Stimulated activated naive CD8-positive, alpha-beta T cell treated with anti-CD3 and anti-CD28 coated beads, Interleukin-15, amount 100 ng/mL, for 72 hours (primary cell): ENCODE results near the gene SERBP1.

Experiments
- ATAC-seq: fragments of 150-1000 bp; cut with Tn5 transposase; 2 replicates; pipeline ENCODE4 v1.10.0; 2021; ENCODE audit warnings: mild to moderate bottlenecking, moderate library complexity
- DNase-seq, 2 donors: peaks; one replicate each; pipeline ENCODE4 v3.0.0; 2021 to 2022
- H3K27ac Mint-ChIP-seq, 2 donors: one replicate each; pipeline ENCODE4 v1.8.0; 2022; ENCODE audit warnings: mild to moderate bottlenecking in 2 of 2, mixed read lengths in 2 of 2, moderate library complexity in 2 of 2
- H3K27me3 Mint-ChIP-seq: one replicate; pipeline ENCODE4 v1.8.0; 2022; ENCODE audit warnings: mixed read lengths
- H3K4me1 Mint-ChIP-seq: one replicate; pipeline ENCODE4 v1.8.0; 2022; ENCODE audit warnings: mild to moderate bottlenecking, mixed read lengths
- H3K4me3 Mint-ChIP-seq, 2 donors: one replicate each; pipeline ENCODE4 v1.8.0; 2022; ENCODE audit warnings: mild to moderate bottlenecking in 2 of 2, mixed read lengths in 2 of 2, moderate library complexity in 1 of 2
- H3K9me3 Mint-ChIP-seq, 2 donors: one replicate each; pipeline ENCODE4 v1.8.0; 2022; ENCODE audit warnings: mixed read lengths in 2 of 2

The SERBP1 gene

GRCh38 chr1:67430358-67431155 is at the start of gene SERBP1:
TSS of gene SERBP1 (minus strand) at chr1:67430402. CDS start at chr1:67430300, 102 bp downstream.
- no peaks in the 10 kb centered on the region for H3K9me3 Mint-ChIP-seq
- ATAC-seq = peak; percentile 94
- no peaks in the 10 kb centered on the region for H3K27me3 Mint-ChIP-seq
- H3K27ac Mint-ChIP-seq = peak within 1 kb of the TSS; percentile 100
- H3K4me3 Mint-ChIP-seq = peak within 1 kb of the TSS; percentile 91 to 100
- peaks cover 58% of the 10 kb centered on the region for H3K4me1 Mint-ChIP-seq
- peak; percentile 94 to 97 for DNase-seq

GRCh38 chr1:67479146-67479891 is 49.1 kb upstream of the SERBP1 start:
- Mint-ChIP-seq H3K27ac (peak overlapping the region; percentile 24 to 38), H3K9me3 (no peaks in the 10 kb centered on the region), H3K27me3 (no peaks in the 10 kb centered on the region), H3K4me3 (no peak overlapping the region), H3K4me1 (peaks cover 7% of the 10 kb centered on the region)
- DNase-seq (peak in 1 of 2 donors; percentile 19), ATAC-seq (peak; percentile 73)

GRCh38 chr1:67476906-67477305 is 46.7 kb upstream of the SERBP1 start:
- Mint-ChIP-seq H3K9me3 (no peaks in the 10 kb centered on the region), H3K27ac (no peak overlapping the region), H3K4me3 (no peak overlapping the region), H3K27me3 (no peaks in the 10 kb centered on the region), H3K4me1 (peaks cover 6% of the 10 kb centered on the region)
- DNase-seq (no peak), ATAC-seq (no peak)

GRCh38 chr1:67476006-67476482 is 45.8 kb upstream of the SERBP1 start:
- H3K27me3 Mint-ChIP-seq = no peaks in the 10 kb centered on the region
- no peaks in the 10 kb centered on the region for H3K9me3 Mint-ChIP-seq
- H3K4me1 Mint-ChIP-seq = peaks cover 6% of the 10 kb centered on the region
- ATAC-seq = no peak
- H3K4me3 Mint-ChIP-seq = no peak overlapping the region
- DNase-seq = no peak
- H3K27ac Mint-ChIP-seq = no peak overlapping the region

GRCh38 chr1:67472056-67472455 is 41.9 kb upstream of the SERBP1 start:
- ATAC-seq = no peak
- no peak for DNase-seq
- H3K4me1 Mint-ChIP-seq = no peaks in the 10 kb centered on the region
- H3K9me3 Mint-ChIP-seq = no peaks in the 10 kb centered on the region
- H3K4me3 Mint-ChIP-seq = no peak overlapping the region
- no peaks in the 10 kb centered on the region for H3K27me3 Mint-ChIP-seq
- H3K27ac Mint-ChIP-seq = no peak overlapping the region

- Mint-ChIP-seq H3K4me3 (no peak overlapping the region), H3K27me3 (no peaks in the 10 kb centered on the region), H3K4me1 (no peaks in the 10 kb centered on the region), H3K9me3 (no peaks in the 10 kb centered on the region), H3K27ac (no peak overlapping the region)
- ATAC-seq = no peak
- DNase-seq = no peak
Observed at GRCh38 chr1:67469431-67469830, 39.2 kb upstream of the SERBP1 start.

GRCh38 chr1:67468066-67468718 is 38.0 kb upstream of the SERBP1 start:
- ATAC-seq = no peak
- Mint-ChIP-seq H3K4me3 (no peak overlapping the region), H3K27ac (no peak overlapping the region), H3K27me3 (no peaks in the 10 kb centered on the region), H3K4me1 (no peaks in the 10 kb centered on the region), H3K9me3 (no peaks in the 10 kb centered on the region)
- DNase-seq = no peak

GRCh38 chr1:67465375-67465774 is 35.2 kb upstream of the SERBP1 start:
- H3K9me3 Mint-ChIP-seq = no peaks in the 10 kb centered on the region

GRCh38 chr1:67464746-67465145 is 34.5 kb upstream of the SERBP1 start:
- Mint-ChIP-seq H3K4me3 (no peak overlapping the region), H3K4me1 (no peaks in the 10 kb centered on the region), H3K9me3 (no peaks in the 10 kb centered on the region), H3K27me3 (no peaks in the 10 kb centered on the region), H3K27ac (peak overlapping the region; percentile 3 to 84)
- ATAC-seq (no peak), DNase-seq (no peak)

More at GRCh38 chr1:67465375-67465774, 35.2 kb upstream of the SERBP1 start:
- no peak overlapping the region for H3K27ac Mint-ChIP-seq
- no peak overlapping the region for H3K4me3 Mint-ChIP-seq
- DNase-seq = no peak
- H3K4me1 Mint-ChIP-seq = no peaks in the 10 kb centered on the region
- ATAC-seq = no peak
- H3K27me3 Mint-ChIP-seq = no peaks in the 10 kb centered on the region

GRCh38 chr1:67464058-67464457 is 33.9 kb upstream of the SERBP1 start:
- no peaks in the 10 kb centered on the region for H3K27me3 Mint-ChIP-seq
- ATAC-seq (no peak), DNase-seq (no peak)
- H3K4me1 Mint-ChIP-seq = no peaks in the 10 kb centered on the region
- no peak overlapping the region for H3K27ac Mint-ChIP-seq
- no peaks in the 10 kb centered on the region for H3K9me3 Mint-ChIP-seq
- no peak overlapping the region for H3K4me3 Mint-ChIP-seq

- Mint-ChIP-seq H3K9me3 (no peaks in the 10 kb centered on the region), H3K27me3 (no peaks in the 10 kb centered on the region), H3K4me3 (no peak overlapping the region), H3K27ac (no peak overlapping the region), H3K4me1 (no peaks in the 10 kb centered on the region)
- DNase-seq (no peak), ATAC-seq (no peak)
Observed at GRCh38 chr1:67463298-67463955, 33.2 kb upstream of the SERBP1 start.

- no peaks in the 10 kb centered on the region for H3K27me3 Mint-ChIP-seq
- H3K4me3 Mint-ChIP-seq = no peak overlapping the region
- H3K27ac Mint-ChIP-seq = no peak overlapping the region
- H3K4me1 Mint-ChIP-seq = no peaks in the 10 kb centered on the region
- DNase-seq (no peak), ATAC-seq (no peak)
- H3K9me3 Mint-ChIP-seq = no peaks in the 10 kb centered on the region
Observed at GRCh38 chr1:67460676-67461500, 30.7 kb upstream of the SERBP1 start.

GRCh38 chr1:67459068-67459467 is 28.9 kb upstream of the SERBP1 start:
- no peak overlapping the region for H3K4me3 Mint-ChIP-seq
- no peak overlapping the region for H3K27ac Mint-ChIP-seq
- no peaks in the 10 kb centered on the region for H3K4me1 Mint-ChIP-seq
- no peak for DNase-seq
- H3K27me3 Mint-ChIP-seq = no peaks in the 10 kb centered on the region
- no peaks in the 10 kb centered on the region for H3K9me3 Mint-ChIP-seq
- ATAC-seq = peak; percentile 50

- no peaks in the 10 kb centered on the region for H3K9me3 Mint-ChIP-seq
- H3K27ac Mint-ChIP-seq = no peak overlapping the region
- H3K27me3 Mint-ChIP-seq = no peaks in the 10 kb centered on the region
- DNase-seq (no peak), ATAC-seq (no peak)
- no peaks in the 10 kb centered on the region for H3K4me1 Mint-ChIP-seq
- H3K4me3 Mint-ChIP-seq = no peak overlapping the region
Observed at GRCh38 chr1:67458663-67459062, 28.5 kb upstream of the SERBP1 start.

- no peak for ATAC-seq
- DNase-seq = no peak
- H3K9me3 Mint-ChIP-seq = no peaks in the 10 kb centered on the region
Observed at GRCh38 chr1:67457247-67457646, 27.0 kb upstream of the SERBP1 start.

More at GRCh38 chr1:67457247-67457646, 27.0 kb upstream of the SERBP1 start:
- no peak overlapping the region for H3K27ac Mint-ChIP-seq
- peaks cover 6% of the 10 kb centered on the region for H3K4me1 Mint-ChIP-seq
- H3K4me3 Mint-ChIP-seq = no peak overlapping the region
- no peaks in the 10 kb centered on the region for H3K27me3 Mint-ChIP-seq
